ENCODE results near the gene SLC35B2. TPM values are rescaled to one million over a fixed set of nuclear protein-coding genes. Genes with fewer than 3 reads are reported as not detected.
A peak's percentile ranks its signal among the peaks of the same experiment; 100 is the strongest.

The SLC35B2 gene
- total RNA-seq, 2 experiments from 2014 or later, result 31.6 to 32.8 TPM

DNA sequence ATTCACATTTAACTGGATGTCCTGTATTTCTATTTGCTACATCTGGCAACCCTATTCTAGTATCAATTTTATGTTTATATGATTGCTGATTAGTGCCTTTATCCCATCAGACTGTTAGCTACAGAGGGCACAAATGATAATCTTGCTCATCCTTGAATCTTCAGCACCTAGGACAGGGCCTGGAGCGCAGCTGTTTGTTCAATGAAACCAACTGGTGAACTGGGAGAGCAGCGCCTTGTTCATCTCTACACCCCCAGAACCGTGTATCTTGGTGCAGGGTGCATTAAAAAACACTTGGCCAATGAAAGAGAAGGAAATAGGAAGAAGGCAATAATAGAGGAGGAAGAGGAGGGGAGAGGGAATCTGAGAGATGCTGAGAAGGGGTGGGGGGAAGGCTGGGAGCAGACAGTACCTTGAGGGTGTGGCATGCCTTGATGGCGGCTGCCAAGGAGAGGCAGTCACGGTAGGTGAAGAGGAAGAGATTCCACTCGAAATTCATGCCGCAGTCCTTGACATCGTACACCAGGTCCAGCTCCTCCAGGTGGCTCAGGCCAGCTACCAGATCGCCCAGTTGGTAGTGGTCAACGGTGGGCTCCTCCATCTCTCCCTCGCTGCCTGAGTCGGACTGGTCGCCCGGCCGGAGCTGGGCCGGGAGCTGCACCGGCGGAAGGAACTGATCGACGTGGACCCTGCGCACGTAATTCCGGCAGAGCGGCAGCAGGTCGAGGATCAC is 28.4 kb upstream of the SLC35B2 start:
- H3K36me3 Mint-ChIP-seq (ENCODE audit: low read depth), result no peaks in the 10 kb centered on the region

GRCh38 chr6:44284867-44285266 is 27.5 kb upstream of the SLC35B2 start:
- Mint-ChIP-seq H3K4me3 (no peak overlapping the region), H3K36me3 (ENCODE audit: low read depth) (no peaks in the 10 kb centered on the region), H3K27me3 (ENCODE audit: low read depth) (peaks cover 28% of the 10 kb centered on the region), H3K9me3 (ENCODE audit: insufficient read depth) (no peaks in the 10 kb centered on the region), H3K4me1 (ENCODE audit: low read depth) (no peaks in the 10 kb centered on the region), H3K27ac (no peak overlapping the region)
- ChIA-PET POLR2A (no interaction called here), CTCF (no interaction called here)
- ATAC-seq (no peak), DNase-seq (no peak)

More for the DNA sequence above, 28.4 kb upstream of the SLC35B2 start:
- Mint-ChIP-seq H3K4me1 (ENCODE audit: low read depth) (no peaks in the 10 kb centered on the region), H3K4me3 (no peak overlapping the region), H3K9me3 (ENCODE audit: insufficient read depth) (no peaks in the 10 kb centered on the region), H3K27ac (no peak overlapping the region), H3K27me3 (ENCODE audit: low read depth) (peaks cover 33% of the 10 kb centered on the region)
- CTCF ChIA-PET, result no interaction called here
- peak; percentile 35 for DNase-seq
- ATAC-seq, result no peak
- POLR2A ChIA-PET, result no interaction called here

DNA sequence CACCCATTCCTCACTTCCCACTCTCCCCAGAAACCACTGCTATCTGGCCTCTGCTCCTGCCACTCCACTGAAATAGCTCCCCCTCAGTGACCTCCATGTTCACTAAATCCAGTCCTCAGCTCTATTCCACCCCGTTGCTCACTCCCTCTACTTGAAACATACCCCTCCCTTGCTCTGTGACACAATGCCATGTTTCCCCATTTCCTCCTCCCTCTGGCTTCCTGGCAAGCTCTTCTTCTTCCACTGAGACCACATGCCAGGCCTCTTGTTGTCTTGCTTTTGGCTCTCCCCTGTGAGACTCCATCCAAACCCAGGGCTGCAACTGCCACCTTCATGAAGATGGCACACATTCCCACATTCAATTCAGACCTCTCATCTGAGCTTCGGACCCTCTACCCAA is 26.8 kb upstream of the SLC35B2 start:
- CTCF ChIA-PET, result no interaction called here
- Mint-ChIP-seq H3K4me3 (no peak overlapping the region), H3K36me3 (ENCODE audit: low read depth) (no peaks in the 10 kb centered on the region), H3K27ac (no peak overlapping the region), H3K9me3 (ENCODE audit: insufficient read depth) (no peaks in the 10 kb centered on the region), H3K27me3 (ENCODE audit: low read depth) (peaks cover 30% of the 10 kb centered on the region), H3K4me1 (ENCODE audit: low read depth) (no peaks in the 10 kb centered on the region)
- ATAC-seq (no peak), DNase-seq (no peak)
- POLR2A ChIA-PET, result no interaction called here

DNA sequence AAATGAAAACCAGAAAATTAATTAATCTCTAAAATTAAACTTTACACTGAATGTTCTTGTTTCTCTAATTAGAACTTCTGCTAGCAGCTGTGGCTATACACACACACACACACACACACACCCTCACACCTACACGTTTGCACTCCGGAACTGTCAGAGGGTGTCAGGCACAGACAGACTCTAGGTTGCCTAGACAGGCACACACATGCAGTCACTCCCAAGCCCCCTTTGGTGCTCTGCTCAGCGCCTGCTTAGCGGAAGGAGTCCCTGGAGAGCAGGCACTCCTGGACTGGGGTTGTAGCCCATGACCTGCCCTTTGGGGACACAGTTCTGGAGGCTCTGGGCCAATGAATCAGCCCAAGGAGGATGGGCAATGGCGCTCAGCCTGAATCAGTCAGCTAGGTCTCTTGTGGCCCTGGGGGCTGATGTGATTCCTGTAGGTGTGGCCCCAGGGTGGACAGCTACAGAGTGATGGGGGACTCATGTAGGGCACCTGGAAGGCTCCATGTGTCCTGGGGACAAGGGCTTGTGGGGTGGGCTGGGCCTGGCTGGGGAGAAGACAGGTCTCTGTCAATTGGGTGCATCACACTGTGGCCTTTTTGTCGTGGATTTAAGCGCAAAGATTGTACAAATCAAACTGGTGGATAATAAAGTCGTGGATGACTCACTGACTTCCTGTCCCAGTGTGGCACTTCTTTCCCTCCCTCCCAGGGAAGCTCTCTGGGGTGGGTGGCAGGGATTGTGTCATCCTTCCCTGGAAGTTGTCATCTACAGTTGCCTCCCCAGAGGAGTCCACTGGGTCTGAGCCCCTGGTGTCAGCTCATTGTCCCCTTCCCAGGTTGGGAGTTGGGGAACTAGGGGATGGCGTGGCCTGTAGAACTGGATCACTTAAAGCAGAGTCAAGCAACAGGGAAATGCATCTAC is 21.7 kb upstream of the SLC35B2 start:
- H3K36me3 Mint-ChIP-seq (ENCODE audit: low read depth), result no peaks in the 10 kb centered on the region
- CTCF ChIA-PET, result interaction anchor here (2.1 kb wide), 1 partner anchor 11 kb away, joined by 15 read pairs; no protein-coding TSS in a partner anchor
- DNase-seq, result no peak
- POLR2A ChIA-PET, result no interaction called here
- H3K4me1 Mint-ChIP-seq (ENCODE audit: low read depth), result no peaks in the 10 kb centered on the region
- no peak for ATAC-seq
- H3K27ac Mint-ChIP-seq, result no peak overlapping the region
- H3K9me3 Mint-ChIP-seq (ENCODE audit: insufficient read depth), result no peaks in the 10 kb centered on the region
- no peak overlapping the region for H3K4me3 Mint-ChIP-seq
- peaks cover 42% of the 10 kb centered on the region for H3K27me3 Mint-ChIP-seq (ENCODE audit: low read depth)

DNA sequence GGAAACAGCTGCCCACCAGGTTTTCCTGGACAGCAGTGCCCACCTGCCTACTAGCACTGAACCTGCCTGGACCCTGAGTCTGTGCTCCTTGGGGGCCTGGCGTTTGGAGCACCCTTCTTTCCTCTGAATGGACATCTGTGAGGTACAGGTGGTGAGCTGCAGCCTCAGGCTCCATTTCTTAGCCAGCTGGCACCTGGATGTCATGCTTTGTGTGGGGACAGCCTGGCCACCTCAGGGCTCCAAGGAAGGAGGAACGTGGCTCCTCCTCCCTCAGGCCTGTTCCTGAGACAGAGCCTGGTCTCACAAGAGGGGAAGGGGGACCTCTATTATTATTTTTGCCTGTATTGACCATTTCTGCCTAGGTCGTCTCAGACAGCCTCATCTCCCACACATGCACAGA is 21.0 kb upstream of the SLC35B2 start:
- no peak overlapping the region for H3K27ac Mint-ChIP-seq
- ChIA-PET CTCF (interaction anchor here (1.1 to 2.1 kb wide), 2 partner anchors 10 to 27 kb away, joined by 4 to 15 read pairs; no protein-coding TSS in a partner anchor), POLR2A (no interaction called here)

GRCh38 chr6:44277763-44278162 is 20.4 kb upstream of the SLC35B2 start:
- Mint-ChIP-seq H3K36me3 (ENCODE audit: low read depth) (no peaks in the 10 kb centered on the region), H3K9me3 (ENCODE audit: insufficient read depth) (no peaks in the 10 kb centered on the region), H3K4me3 (no peak overlapping the region), H3K27me3 (ENCODE audit: low read depth) (peaks cover 52% of the 10 kb centered on the region), H3K27ac (no peak overlapping the region), H3K4me1 (ENCODE audit: low read depth) (no peaks in the 10 kb centered on the region)
- CTCF ChIA-PET, result interaction anchor here (1.1 to 2.1 kb wide), 2 partner anchors 10 to 27 kb away, joined by 4 to 15 read pairs; no protein-coding TSS in a partner anchor
- ATAC-seq (no peak), DNase-seq (no peak)
- POLR2A ChIA-PET, result no interaction called here

More for the DNA sequence above, 21.0 kb upstream of the SLC35B2 start:
- H3K9me3 Mint-ChIP-seq (ENCODE audit: insufficient read depth), result no peaks in the 10 kb centered on the region
- H3K27me3 Mint-ChIP-seq (ENCODE audit: low read depth), result peaks cover 46% of the 10 kb centered on the region
- ATAC-seq, result no peak
- no peak for DNase-seq
- H3K4me1 Mint-ChIP-seq (ENCODE audit: low read depth), result no peaks in the 10 kb centered on the region
- no peak overlapping the region for H3K4me3 Mint-ChIP-seq
- H3K36me3 Mint-ChIP-seq (ENCODE audit: low read depth), result no peaks in the 10 kb centered on the region

DNA sequence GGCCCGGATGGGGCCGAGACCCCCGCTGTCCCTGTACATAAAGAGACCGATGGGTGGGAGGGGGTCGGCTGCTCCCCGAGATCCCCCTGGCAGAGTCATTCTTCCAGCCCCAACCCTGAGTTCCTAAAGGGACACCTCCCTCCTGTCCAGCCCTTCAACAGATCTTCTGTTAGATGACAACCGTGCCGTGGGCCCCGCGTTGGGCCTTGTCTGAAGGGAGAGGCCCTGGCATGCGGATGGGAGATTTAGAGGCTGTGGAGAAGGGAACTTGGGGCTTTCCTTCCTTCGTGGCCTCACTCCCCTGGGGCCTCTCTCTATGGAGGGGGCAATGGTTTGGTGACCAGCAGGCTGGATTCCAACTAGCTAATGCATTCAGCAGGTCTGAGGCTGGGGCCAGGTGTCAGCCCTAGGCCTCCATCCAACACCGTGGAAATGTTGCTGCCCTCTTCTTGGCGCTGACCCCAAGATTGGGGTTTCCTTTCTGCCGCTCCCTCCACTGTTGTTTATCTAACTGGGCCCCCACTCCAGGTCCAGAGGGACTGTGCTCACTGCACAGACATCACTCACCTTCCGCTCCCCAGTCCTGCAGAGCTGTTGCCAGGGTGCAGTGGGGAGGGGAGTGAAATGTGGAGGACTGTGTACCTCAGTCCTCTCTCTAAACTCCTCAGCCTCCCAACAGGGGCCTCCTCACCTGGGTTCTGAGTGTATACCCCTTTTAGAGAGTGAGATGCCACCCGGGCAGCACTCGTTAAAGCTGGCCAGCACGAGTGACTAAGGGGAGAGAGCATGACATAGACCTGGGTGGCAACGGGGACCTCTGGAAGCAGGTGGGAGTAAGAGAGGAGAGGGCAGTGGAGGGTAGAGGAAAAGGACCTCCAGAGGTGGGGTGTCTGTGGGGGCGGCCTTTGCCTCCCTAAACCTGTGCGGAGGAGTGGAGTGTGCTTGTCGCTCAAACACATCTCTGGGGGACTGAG is 19.6 kb upstream of the SLC35B2 start:
- H3K27me3 Mint-ChIP-seq (ENCODE audit: low read depth), result peaks cover 58% of the 10 kb centered on the region
- POLR2A ChIA-PET, result interaction anchor here (0.8 kb wide), 1 partner anchor 608 kb away, joined by 3 read pairs; no protein-coding TSS in a partner anchor

GRCh38 chr6:44275749-44276648 is 18.7 kb upstream of the SLC35B2 start:
- ChIA-PET POLR2A (interaction anchor here (0.8 kb wide), 2 partner anchors 28 to 607 kb away, joined by 3 read pairs; no protein-coding TSS in a partner anchor), CTCF (interaction anchor here (0.7 to 1.0 kb wide), 3 partner anchors 12 to 95 kb away, joined by 3 to 4 read pairs (median 4); partner anchors contain the start of gene AARS2)
- peak; percentile 70 for ATAC-seq
- H3K4me1 Mint-ChIP-seq (ENCODE audit: low read depth), result peaks cover 2% of the 10 kb centered on the region
- no peaks in the 10 kb centered on the region for H3K36me3 Mint-ChIP-seq (ENCODE audit: low read depth)
- H3K27ac Mint-ChIP-seq, result no peak overlapping the region
- peak; percentile 36 for DNase-seq
- H3K9me3 Mint-ChIP-seq (ENCODE audit: insufficient read depth), result no peaks in the 10 kb centered on the region
- no peak overlapping the region for H3K4me3 Mint-ChIP-seq
- peaks cover 67% of the 10 kb centered on the region for H3K27me3 Mint-ChIP-seq (ENCODE audit: low read depth)

More for the DNA sequence above, 19.6 kb upstream of the SLC35B2 start:
- CTCF ChIA-PET, result interaction anchor here (1.1 to 2.1 kb wide), 2 partner anchors 9 to 28 kb away, joined by 4 to 15 read pairs; no protein-coding TSS in a partner anchor
- Mint-ChIP-seq H3K4me1 (ENCODE audit: low read depth) (no peaks in the 10 kb centered on the region), H3K36me3 (ENCODE audit: low read depth) (no peaks in the 10 kb centered on the region), H3K27ac (no peak overlapping the region), H3K4me3 (no peak overlapping the region), H3K9me3 (ENCODE audit: insufficient read depth) (no peaks in the 10 kb centered on the region)
- DNase-seq (no peak), ATAC-seq (no peak)

GRCh38 chr6:44275271-44275748 is 18.0 kb upstream of the SLC35B2 start:
- H3K4me3 Mint-ChIP-seq, result no peak overlapping the region
- ATAC-seq, result peak; percentile 6
- peaks cover 3% of the 10 kb centered on the region for H3K4me1 Mint-ChIP-seq (ENCODE audit: low read depth)
- ChIA-PET CTCF (interaction anchor here (0.7 to 1.0 kb wide), 2 partner anchors 38 to 95 kb away, joined by 4 read pairs; partner anchors contain the start of gene AARS2), POLR2A (no interaction called here)
- H3K27ac Mint-ChIP-seq, result no peak overlapping the region
- no peaks in the 10 kb centered on the region for H3K36me3 Mint-ChIP-seq (ENCODE audit: low read depth)
- H3K27me3 Mint-ChIP-seq (ENCODE audit: low read depth), result peaks cover 68% of the 10 kb centered on the region
- H3K9me3 Mint-ChIP-seq (ENCODE audit: insufficient read depth), result no peaks in the 10 kb centered on the region
- no peak for DNase-seq

DNA sequence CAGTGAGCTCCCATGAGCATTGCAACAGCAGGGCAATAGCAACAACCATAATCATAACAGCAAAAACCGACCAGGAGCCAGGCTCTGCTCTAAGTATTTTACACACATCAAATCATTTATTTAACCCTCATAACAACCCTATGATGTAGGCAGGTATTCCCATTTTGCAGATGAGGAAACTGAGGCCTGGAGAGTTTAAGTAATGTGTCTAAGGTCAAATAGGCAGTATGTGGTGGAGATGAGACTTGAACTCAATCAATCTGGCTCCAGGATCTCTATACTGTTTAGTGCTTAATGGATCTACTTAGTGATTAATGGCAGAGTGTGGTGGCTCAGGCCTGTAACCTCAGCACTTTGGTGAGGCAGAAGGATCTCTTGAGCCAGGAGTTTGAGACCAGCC is 16.3 kb upstream of the SLC35B2 start:
- ATAC-seq (no peak), DNase-seq (no peak)
- no peak overlapping the region for H3K27ac Mint-ChIP-seq
- POLR2A ChIA-PET, result no interaction called here
- H3K36me3 Mint-ChIP-seq (ENCODE audit: low read depth), result no peaks in the 10 kb centered on the region
- H3K4me1 Mint-ChIP-seq (ENCODE audit: low read depth), result peaks cover 13% of the 10 kb centered on the region
- peaks cover 72% of the 10 kb centered on the region for H3K27me3 Mint-ChIP-seq (ENCODE audit: low read depth)
- no peaks in the 10 kb centered on the region for H3K9me3 Mint-ChIP-seq (ENCODE audit: insufficient read depth)
- H3K4me3 Mint-ChIP-seq, result no peak overlapping the region
- CTCF ChIA-PET, result interaction anchor here (1.3 kb wide), 1 partner anchor 31 kb away, joined by 5 read pairs; no protein-coding TSS in a partner anchor
